ENCODE data around the gene GPR84. TPM values are rescaled to one million over a fixed set of nuclear protein-coding genes. Genes with fewer than 3 reads are reported as not detected.

GPR84 gene
- total RNA-seq, 4 donors from 2014 or later, result not detected

- in situ Hi-C loops (cut with MboI; ENCODE audit: low pct_ligation_motif_present in 1 of 4, low pct_unique_long_range_greater_than_20kb in 1 of 4, low sequenced_read_pairs in 3 of 4), result no loop called here
- WGBS, 2 donors (ENCODE audit: low coverage in 1 of 2), result 88% methylated on average over 2 of the region's 3 CpGs; no CpG with 5 or more reads in 1 of the 2 donors
Observed at GRCh38 chr12:54389134-54389508, 24.8 kb upstream of the GPR84 start.

GRCh38 chr12:54388237-54389133, 24.2 kb upstream of the GPR84 start:
- 51 to 74% methylated on average over 2 to 4 of the region's 4 CpGs for WGBS, 2 donors (ENCODE audit: low coverage in 1 of 2)
- no peak for TF ChIP-seq POLR2A (IDR thresholded peaks at IDR 0.05)

More at GRCh38 chr12:54389134-54389508, 24.8 kb upstream of the GPR84 start:
- Histone ChIP-seq H3K27ac (no peak overlapping the region), H3K27me3 (no peaks in the 10 kb centered on the region), H3K9me3 (no peaks in the 10 kb centered on the region), H3K4me3 (no peak overlapping the region), H3K4me1 (peaks cover 9 to 34% (median 16%) of the 10 kb centered on the region in 4 donors), H3K36me3 (no peaks in the 10 kb centered on the region)
- no peak for DNase-seq
- no peak for TF ChIP-seq POLR2AphosphoS5 (IDR thresholded peaks at IDR 0.05)
- TF ChIP-seq POLR2A (IDR thresholded peaks at IDR 0.05), result no peak
- TF ChIP-seq EP300 (IDR thresholded peaks at IDR 0.05; ENCODE audit: low read depth), result no peak
- no peak for TF ChIP-seq CTCF (IDR thresholded peaks at IDR 0.05)
- intact Hi-C loops (cut with DNase I; ENCODE audit: low total_unique reads), result no loop called here

GRCh38 chr12:54387114-54387467, 22.8 kb upstream of the GPR84 start:
- in situ Hi-C loops (cut with MboI; ENCODE audit: low pct_ligation_motif_present in 1 of 4, low pct_unique_long_range_greater_than_20kb in 1 of 4, low sequenced_read_pairs in 3 of 4), result no loop called here
- H3K36me3 ChIP-seq, result no peaks in the 10 kb centered on the region
- WGBS, 2 donors (ENCODE audit: low coverage in 1 of 2), result 89 to 90% methylated on average over 2 to 3 of the region's 3 CpGs
- intact Hi-C loops (cut with DNase I; ENCODE audit: low total_unique reads), result no loop called here
- no peaks in the 10 kb centered on the region for H3K27me3 ChIP-seq
- H3K9me3 ChIP-seq, result no peaks in the 10 kb centered on the region
- no peak overlapping the region for H3K27ac ChIP-seq
- TF ChIP-seq EP300 (IDR thresholded peaks at IDR 0.05; ENCODE audit: low read depth) (no peak), CTCF (IDR thresholded peaks at IDR 0.05) (no peak), POLR2AphosphoS5 (IDR thresholded peaks at IDR 0.05) (no peak), POLR2A (IDR thresholded peaks at IDR 0.05) (no peak)
- no peak for DNase-seq
- H3K4me3 ChIP-seq, result no peak overlapping the region
- H3K4me1 ChIP-seq, result peaks cover 9 to 34% (median 16%) of the 10 kb centered on the region in 4 donors

More at GRCh38 chr12:54388237-54389133, 24.2 kb upstream of the GPR84 start:
- H3K36me3 ChIP-seq, result no peaks in the 10 kb centered on the region
- H3K4me1 ChIP-seq, result peaks cover 9 to 34% (median 16%) of the 10 kb centered on the region in 4 donors
- intact Hi-C loops (cut with DNase I; ENCODE audit: low total_unique reads), result no loop called here
- in situ Hi-C loops (cut with MboI; ENCODE audit: low pct_ligation_motif_present in 1 of 4, low pct_unique_long_range_greater_than_20kb in 1 of 4, low sequenced_read_pairs in 3 of 4), result no loop called here
- no peaks in the 10 kb centered on the region for H3K27me3 ChIP-seq
- no peaks in the 10 kb centered on the region for H3K9me3 ChIP-seq
- H3K4me3 ChIP-seq, result no peak overlapping the region
- H3K27ac ChIP-seq, result no peak overlapping the region
- no peak for DNase-seq

GRCh38 chr12:54386403-54387113, 22.3 kb upstream of the GPR84 start:
- in situ Hi-C loops (cut with MboI; ENCODE audit: low pct_ligation_motif_present in 1 of 4, low pct_unique_long_range_greater_than_20kb in 1 of 4, low sequenced_read_pairs in 3 of 4) (no loop called here), intact Hi-C loops (cut with DNase I; ENCODE audit: low total_unique reads) (no loop called here)
- WGBS, 2 donors (ENCODE audit: low coverage in 1 of 2), result 79 to 96% methylated on average over 3 of the region's 3 CpGs
- H3K36me3 ChIP-seq, result no peaks in the 10 kb centered on the region
- H3K27me3 ChIP-seq, result no peaks in the 10 kb centered on the region
- H3K9me3 ChIP-seq, result no peaks in the 10 kb centered on the region
- peak overlapping the region in 1 of 4 donors; percentile 14 for H3K27ac ChIP-seq
- no peak overlapping the region for H3K4me3 ChIP-seq
- TF ChIP-seq POLR2A (IDR thresholded peaks at IDR 0.05) (no peak), CTCF (IDR thresholded peaks at IDR 0.05) (no peak), POLR2AphosphoS5 (IDR thresholded peaks at IDR 0.05) (no peak), EP300 (IDR thresholded peaks at IDR 0.05; ENCODE audit: low read depth) (no peak)
- DNase-seq, result no peak
- peaks cover 9 to 30% (median 15%) of the 10 kb centered on the region in 4 donors for H3K4me1 ChIP-seq

Data from transverse colon (tissue), 4 donors.